Nephron progenitor cell (in vitro differentiated cells): ENCODE data around the gene ZNFX1.

Source experiments
- DNase-seq: peaks from one replicate; pipeline ENCODE4 v3.0.0; 2021
- H3K27ac Mint-ChIP-seq: 2 replicates; pipeline ENCODE4 v1.8.0; 2021; ENCODE audit warnings: mild to moderate bottlenecking, moderate library complexity, mixed read lengths
- H3K27me3 Mint-ChIP-seq: 2 replicates; pipeline ENCODE4 v1.8.0; 2021; ENCODE audit warnings: mild to moderate bottlenecking, low read depth, mixed read lengths; ENCODE audit not compliant: poor library complexity
- H3K36me3 Mint-ChIP-seq: 2 replicates; pipeline ENCODE4 v1.8.0; 2021; ENCODE audit warnings: low read depth, mixed read lengths
- H3K4me1 Mint-ChIP-seq: 2 replicates; pipeline ENCODE4 v1.8.0; 2021; ENCODE audit warnings: mixed read lengths
- H3K4me3 Mint-ChIP-seq: 2 replicates; pipeline ENCODE4 v1.8.0; 2021; ENCODE audit warnings: mild to moderate bottlenecking, moderate library complexity, mixed read lengths
- H3K9me3 Mint-ChIP-seq: 2 replicates; pipeline ENCODE4 v1.8.0; 2021; ENCODE audit warnings: mild to moderate bottlenecking, moderate library complexity, mixed read lengths
- TF ChIP-seq, protein P1 (sequence below): fragments of 200-600 bp; sonication (generic); IDR thresholded peaks from 2 replicates; pipeline ENCODE4 v1.5.0; 2021; ENCODE audit warnings: antibody characterized with exemption

Gene ZNFX1

DNA sequence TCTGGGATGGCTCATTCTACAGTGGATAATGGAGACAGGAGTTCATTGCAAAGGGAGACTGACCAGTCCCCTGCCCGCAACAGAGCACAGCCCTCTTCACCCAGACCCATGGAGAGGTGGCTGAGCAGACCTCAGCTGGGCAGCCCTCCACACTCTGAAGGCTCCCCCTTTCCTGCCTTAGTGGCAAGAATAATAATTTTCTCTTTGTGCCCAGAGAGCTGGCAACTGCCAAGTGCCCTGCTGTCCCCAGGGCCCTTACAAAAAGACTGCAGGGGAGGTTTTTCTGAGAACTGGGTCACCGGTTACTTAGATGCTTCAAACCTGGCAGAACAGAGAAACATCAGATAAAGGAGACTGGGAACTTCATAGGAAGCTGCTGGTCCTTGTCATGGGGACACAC is 35.4 kb upstream of the ZNFX1 start:
- Mint-ChIP-seq H3K36me3 (no peaks in the 10 kb centered on the region), H3K27me3 (peaks cover 84% of the 10 kb centered on the region)
- DNase-seq = no peak

DNA sequence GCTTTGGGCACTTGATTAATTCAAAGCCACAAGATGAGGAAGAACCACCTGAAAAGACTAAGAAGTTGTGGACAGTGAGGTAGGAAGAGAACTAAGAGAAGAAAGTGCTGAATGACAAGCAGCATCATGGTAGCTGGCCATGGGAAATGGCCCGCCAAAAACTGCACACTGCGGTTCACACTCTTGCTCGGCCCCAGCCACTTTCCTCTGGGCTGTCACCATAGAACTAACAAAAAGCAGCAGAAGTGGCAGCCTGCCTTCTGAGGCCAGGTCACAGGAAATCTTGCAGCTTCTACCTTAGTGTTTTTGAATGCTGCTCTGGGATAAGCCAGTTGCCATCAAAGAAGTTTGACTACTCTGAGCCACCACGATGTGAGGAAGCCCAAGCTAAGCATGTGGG is 34.8 kb upstream of the ZNFX1 start:
- TF ChIP-seq, protein P1, sequence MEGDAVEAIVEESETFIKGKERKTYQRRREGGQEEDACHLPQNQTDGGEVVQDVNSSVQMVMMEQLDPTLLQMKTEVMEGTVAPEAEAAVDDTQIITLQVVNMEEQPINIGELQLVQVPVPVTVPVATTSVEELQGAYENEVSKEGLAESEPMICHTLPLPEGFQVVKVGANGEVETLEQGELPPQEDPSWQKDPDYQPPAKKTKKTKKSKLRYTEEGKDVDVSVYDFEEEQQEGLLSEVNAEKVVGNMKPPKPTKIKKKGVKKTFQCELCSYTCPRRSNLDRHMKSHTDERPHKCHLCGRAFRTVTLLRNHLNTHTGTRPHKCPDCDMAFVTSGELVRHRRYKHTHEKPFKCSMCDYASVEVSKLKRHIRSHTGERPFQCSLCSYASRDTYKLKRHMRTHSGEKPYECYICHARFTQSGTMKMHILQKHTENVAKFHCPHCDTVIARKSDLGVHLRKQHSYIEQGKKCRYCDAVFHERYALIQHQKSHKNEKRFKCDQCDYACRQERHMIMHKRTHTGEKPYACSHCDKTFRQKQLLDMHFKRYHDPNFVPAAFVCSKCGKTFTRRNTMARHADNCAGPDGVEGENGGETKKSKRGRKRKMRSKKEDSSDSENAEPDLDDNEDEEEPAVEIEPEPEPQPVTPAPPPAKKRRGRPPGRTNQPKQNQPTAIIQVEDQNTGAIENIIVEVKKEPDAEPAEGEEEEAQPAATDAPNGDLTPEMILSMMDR = no peak
- H3K27me3 Mint-ChIP-seq = peaks cover 79% of the 10 kb centered on the region
- H3K9me3 Mint-ChIP-seq = peaks cover 24% of the 10 kb centered on the region
- H3K4me1 Mint-ChIP-seq = no peaks in the 10 kb centered on the region
- no peaks in the 10 kb centered on the region for H3K36me3 Mint-ChIP-seq
- H3K4me3 Mint-ChIP-seq = no peak overlapping the region
- DNase-seq = no peak
- no peak overlapping the region for H3K27ac Mint-ChIP-seq

More for the DNA sequence above, 35.4 kb upstream of the ZNFX1 start:
- Mint-ChIP-seq H3K27ac (no peak overlapping the region), H3K9me3 (peaks cover 29% of the 10 kb centered on the region), H3K4me3 (no peak overlapping the region), H3K4me1 (no peaks in the 10 kb centered on the region)
- TF ChIP-seq, protein P1 = no peak

DNA sequence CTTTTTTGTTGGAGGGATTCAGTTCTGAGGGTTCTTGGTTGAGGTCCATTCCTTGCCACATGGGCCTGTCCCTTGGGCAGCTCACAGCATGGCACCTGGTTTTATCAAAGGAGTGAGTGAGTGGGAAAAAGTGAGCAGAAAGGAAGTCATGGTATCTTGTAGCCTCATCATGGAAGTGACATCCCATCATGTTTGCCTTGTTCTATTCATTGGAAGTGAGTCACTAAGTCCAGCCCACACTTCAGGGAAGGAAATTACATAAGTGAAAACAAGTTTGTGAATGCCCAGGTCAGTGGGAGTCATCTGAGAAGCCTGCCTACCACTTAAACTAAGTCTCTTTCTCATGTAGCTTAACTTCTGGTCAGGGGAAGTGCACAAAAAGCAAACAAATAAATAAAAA is 32.8 kb upstream of the ZNFX1 start:
- Mint-ChIP-seq H3K4me1 (no peaks in the 10 kb centered on the region), H3K27ac (no peak overlapping the region), H3K4me3 (no peak overlapping the region), H3K9me3 (peaks cover 9% of the 10 kb centered on the region), H3K36me3 (no peaks in the 10 kb centered on the region), H3K27me3 (peaks cover 59% of the 10 kb centered on the region)
- TF ChIP-seq, protein P1 = no peak
- no peak for DNase-seq

DNA sequence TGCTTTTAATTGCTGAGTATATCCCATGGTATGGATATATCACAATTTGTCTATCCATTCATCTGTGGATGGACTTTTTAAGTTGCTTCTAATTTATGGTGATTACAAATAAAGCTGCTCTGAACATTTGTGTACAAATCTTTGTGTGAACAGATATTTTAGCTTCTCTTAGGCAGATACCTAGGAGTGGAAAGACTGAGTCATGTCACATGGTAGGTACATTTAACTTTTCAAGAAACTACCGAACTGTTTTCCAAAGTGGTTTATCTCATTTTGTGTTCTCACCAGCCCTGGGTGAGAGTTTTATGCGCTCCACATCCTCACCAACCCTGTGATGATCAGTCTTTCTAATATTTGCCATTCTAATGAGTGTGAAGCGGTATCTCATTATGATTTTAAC is 31.0 kb upstream of the ZNFX1 start:
- TF ChIP-seq, protein P1 = no peak
- Mint-ChIP-seq H3K36me3 (no peaks in the 10 kb centered on the region), H3K27me3 (peaks cover 41% of the 10 kb centered on the region), H3K4me3 (no peak overlapping the region), H3K27ac (no peak overlapping the region), H3K9me3 (peaks cover 9% of the 10 kb centered on the region), H3K4me1 (no peaks in the 10 kb centered on the region)
- DNase-seq = no peak

DNA sequence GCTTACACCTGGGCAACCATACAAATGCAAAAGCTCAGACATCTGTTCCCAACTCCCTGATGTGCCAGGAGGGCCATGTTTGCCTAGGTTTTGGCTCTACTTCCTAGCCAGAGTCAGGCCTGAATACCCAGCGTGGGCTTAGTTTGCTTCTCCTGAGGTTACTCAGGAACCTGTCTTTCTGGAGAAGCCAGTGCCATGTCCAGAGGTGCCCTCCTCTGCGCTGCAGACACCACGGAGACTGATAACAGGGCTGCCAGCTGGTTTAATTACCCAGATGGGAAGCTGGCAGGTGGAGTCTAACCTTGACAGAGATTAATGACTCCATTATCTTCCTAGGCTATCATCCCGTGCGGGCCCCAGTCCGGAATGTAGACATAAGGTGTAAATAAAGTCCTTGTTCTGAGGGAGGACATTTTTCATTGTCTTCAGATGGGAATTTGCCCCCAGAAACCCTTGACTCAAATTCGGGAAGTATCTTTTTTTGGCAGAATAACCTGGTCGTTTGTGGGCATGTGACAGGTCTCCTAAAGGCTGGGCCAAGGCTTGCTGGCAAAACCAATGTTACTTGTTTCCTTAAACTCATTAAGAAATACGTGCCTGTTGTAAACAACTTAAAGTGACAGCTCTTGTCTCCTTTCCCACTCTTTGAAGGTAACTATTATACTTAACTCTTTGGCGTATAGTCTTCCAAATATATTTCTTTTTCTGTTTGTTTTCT is 29.2 kb upstream of the ZNFX1 start:
- DNase-seq = no peak
- H3K9me3 Mint-ChIP-seq = peaks cover 9% of the 10 kb centered on the region
- TF ChIP-seq, protein P1 = no peak
- H3K4me3 Mint-ChIP-seq = no peak overlapping the region
- no peaks in the 10 kb centered on the region for H3K4me1 Mint-ChIP-seq
- no peak overlapping the region for H3K27ac Mint-ChIP-seq
- H3K27me3 Mint-ChIP-seq = peaks cover 28% of the 10 kb centered on the region
- H3K36me3 Mint-ChIP-seq = no peaks in the 10 kb centered on the region

DNA sequence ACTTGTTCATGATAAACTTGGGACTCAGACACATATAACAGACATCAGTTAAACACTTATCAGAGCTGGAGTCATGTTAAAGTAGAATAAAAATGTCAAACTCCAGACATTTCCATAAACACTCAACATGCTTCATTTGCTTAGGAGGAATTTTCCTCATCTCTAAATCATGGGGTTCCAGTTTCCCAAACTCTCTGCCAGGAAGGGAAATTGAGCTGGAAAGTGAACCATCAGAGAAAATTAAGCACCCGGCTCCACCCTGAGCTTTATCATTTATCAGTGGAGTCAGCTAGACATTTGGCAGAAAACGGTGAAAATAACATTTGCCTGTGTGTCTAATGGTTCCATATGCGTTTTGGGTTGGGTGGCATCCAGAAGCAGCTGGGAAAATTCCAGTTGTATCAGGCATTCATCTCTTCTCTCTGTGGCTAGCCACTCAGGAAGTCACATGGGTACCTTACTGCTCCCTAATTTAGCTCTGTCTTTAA is 25.3 kb upstream of the ZNFX1 start:
- Mint-ChIP-seq H3K4me1 (no peaks in the 10 kb centered on the region), H3K9me3 (no peaks in the 10 kb centered on the region), H3K27me3 (no peaks in the 10 kb centered on the region), H3K27ac (no peak overlapping the region), H3K36me3 (no peaks in the 10 kb centered on the region), H3K4me3 (no peak overlapping the region)
- TF ChIP-seq, protein P1 = no peak
- DNase-seq = no peak
